ENCODE measurements around the gene SMIM15.

SMIM15 gene

GRCh38 chr5:61159070-61159469, 3.2 kb downstream of the SMIM15 start:
- DNase-seq: no peak

- DNase-seq: no peak
Measured at GRCh38 chr5:61151893-61152292, 10.4 kb downstream of the SMIM15 start.

- DNase-seq: no peak
Measured at GRCh38 chr5:61148515-61148914, 13.8 kb downstream of the SMIM15 start.

GRCh38 chr5:61142811-61143210, 19.5 kb downstream of the SMIM15 start:
- DNase-seq: no peak

- DNase-seq: no peak
Measured at GRCh38 chr5:61142391-61142790, 19.9 kb downstream of the SMIM15 start.

- DNase-seq: no peak
Measured at GRCh38 chr5:61141801-61142200, 20.5 kb downstream of the SMIM15 start.

- DNase-seq: no peak
Measured at GRCh38 chr5:61139931-61140330, 22.3 kb downstream of the SMIM15 start.

GRCh38 chr5:61139094-61139873, 23.0 kb downstream of the SMIM15 start:
- no peak for DNase-seq

GRCh38 chr5:61137835-61138234, 24.4 kb downstream of the SMIM15 start:
- DNase-seq: no peak

GRCh38 chr5:61132559-61132958, 29.7 kb downstream of the SMIM15 start:
- no peak for DNase-seq

GRCh38 chr5:61130289-61130688, 32.0 kb downstream of the SMIM15 start:
- DNase-seq: no peak

- no peak for DNase-seq
Measured at GRCh38 chr5:61123145-61123544, 39.1 kb downstream of the SMIM15 start.

GRCh38 chr5:61120534-61120933, 41.7 kb downstream of the SMIM15 start:
- no peak for DNase-seq

GRCh38 chr5:61119066-61119465, 43.2 kb downstream of the SMIM15 start:
- DNase-seq: no peak

- DNase-seq: no peak
Measured at GRCh38 chr5:61115968-61116367, 46.3 kb downstream of the SMIM15 start.

GRCh38 chr5:61114441-61114840, 47.8 kb downstream of the SMIM15 start:
- no peak for DNase-seq
